ENCODE measurements around the gene RPS15. TPM values are rescaled to one million over a fixed set of nuclear protein-coding genes. Genes with fewer than 3 reads are reported as not detected.
A peak's percentile ranks its signal among the peaks of the same experiment; 100 is the strongest.

The RPS15 gene
- total RNA-seq, 1 donor from 2014 or later: 603 TPM

- H3K27ac Mint-ChIP-seq (ENCODE audit: unreplicated experiment): no peak overlapping the region
- peaks cover 6% of the 10 kb centered on the region for H3K36me3 Mint-ChIP-seq (ENCODE audit: unreplicated experiment)
- H3K9me3 Mint-ChIP-seq (ENCODE audit: unreplicated experiment): peaks cover 23% of the 10 kb centered on the region
- H3K4me3 Mint-ChIP-seq (ENCODE audit: unreplicated experiment): peak overlapping the region; percentile 67
- DNase-seq: peak; percentile 51
- TF ChIP-seq, protein P1, sequence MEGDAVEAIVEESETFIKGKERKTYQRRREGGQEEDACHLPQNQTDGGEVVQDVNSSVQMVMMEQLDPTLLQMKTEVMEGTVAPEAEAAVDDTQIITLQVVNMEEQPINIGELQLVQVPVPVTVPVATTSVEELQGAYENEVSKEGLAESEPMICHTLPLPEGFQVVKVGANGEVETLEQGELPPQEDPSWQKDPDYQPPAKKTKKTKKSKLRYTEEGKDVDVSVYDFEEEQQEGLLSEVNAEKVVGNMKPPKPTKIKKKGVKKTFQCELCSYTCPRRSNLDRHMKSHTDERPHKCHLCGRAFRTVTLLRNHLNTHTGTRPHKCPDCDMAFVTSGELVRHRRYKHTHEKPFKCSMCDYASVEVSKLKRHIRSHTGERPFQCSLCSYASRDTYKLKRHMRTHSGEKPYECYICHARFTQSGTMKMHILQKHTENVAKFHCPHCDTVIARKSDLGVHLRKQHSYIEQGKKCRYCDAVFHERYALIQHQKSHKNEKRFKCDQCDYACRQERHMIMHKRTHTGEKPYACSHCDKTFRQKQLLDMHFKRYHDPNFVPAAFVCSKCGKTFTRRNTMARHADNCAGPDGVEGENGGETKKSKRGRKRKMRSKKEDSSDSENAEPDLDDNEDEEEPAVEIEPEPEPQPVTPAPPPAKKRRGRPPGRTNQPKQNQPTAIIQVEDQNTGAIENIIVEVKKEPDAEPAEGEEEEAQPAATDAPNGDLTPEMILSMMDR (IDR thresholded peaks at IDR 0.05; ENCODE audit: partially characterized antibody, unreplicated experiment): no peak
- H3K4me1 Mint-ChIP-seq (ENCODE audit: low read depth, unreplicated experiment): peaks cover 15% of the 10 kb centered on the region
- H3K27me3 Mint-ChIP-seq (ENCODE audit: unreplicated experiment): peaks cover 18% of the 10 kb centered on the region
These were observed 15.5 kb downstream of the RPS15 start for GRCh38 chr19:1453525-1454364.

- peaks cover 10% of the 10 kb centered on the region for H3K4me1 Mint-ChIP-seq (ENCODE audit: low read depth, unreplicated experiment)
- TF ChIP-seq, protein P1 (IDR thresholded peaks at IDR 0.05; ENCODE audit: partially characterized antibody, unreplicated experiment): no peak
- H3K36me3 Mint-ChIP-seq (ENCODE audit: unreplicated experiment): peaks cover 6% of the 10 kb centered on the region
- no peak overlapping the region for H3K27ac Mint-ChIP-seq (ENCODE audit: unreplicated experiment)
- peaks cover 23% of the 10 kb centered on the region for H3K27me3 Mint-ChIP-seq (ENCODE audit: unreplicated experiment)
- no peak overlapping the region for H3K4me3 Mint-ChIP-seq (ENCODE audit: unreplicated experiment)
- DNase-seq: no peak
- H3K9me3 Mint-ChIP-seq (ENCODE audit: unreplicated experiment): peaks cover 18% of the 10 kb centered on the region
These were observed 16.8 kb downstream of the RPS15 start for GRCh38 chr19:1455002-1455335.

DNA sequence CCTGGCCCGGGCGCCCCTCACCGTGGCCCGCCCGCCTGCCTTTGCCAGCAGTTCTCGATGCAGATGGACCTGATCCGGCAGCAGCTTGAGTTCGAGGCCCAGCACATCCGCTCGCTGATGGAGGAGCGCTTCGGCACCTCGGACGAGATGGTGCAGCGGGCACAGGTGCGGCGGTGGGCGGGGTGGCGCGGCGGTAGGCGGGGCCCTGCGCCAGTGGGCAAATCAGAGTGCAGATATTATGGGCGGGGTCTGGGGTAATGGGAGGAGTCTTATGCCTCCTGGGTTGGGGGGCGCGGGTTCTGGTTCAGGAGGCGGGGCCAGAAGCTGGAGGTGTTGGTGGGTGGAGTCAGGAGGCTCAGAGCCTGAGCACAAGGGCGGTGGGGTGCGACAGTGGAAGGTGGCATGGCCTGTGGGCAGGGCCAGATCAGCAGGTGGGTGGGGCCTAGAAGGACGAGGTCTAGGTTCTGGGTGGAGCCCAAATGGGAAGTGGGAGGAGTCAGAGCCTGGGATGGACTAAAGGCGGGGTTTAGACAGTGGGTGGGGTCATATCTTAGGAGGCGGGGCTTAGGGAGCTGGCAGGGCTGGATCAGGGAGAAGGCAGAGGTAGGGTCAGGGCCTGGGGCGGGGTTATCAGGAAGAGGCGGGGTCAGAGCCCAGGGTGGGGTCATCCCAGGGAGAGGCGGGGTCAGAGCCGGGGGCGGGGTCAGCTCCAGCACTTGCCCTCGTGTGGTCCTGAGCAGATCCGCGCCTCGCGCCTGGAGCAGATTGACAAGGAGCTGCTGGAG is 17.3 kb downstream of the RPS15 start:
- TF ChIP-seq, protein P1 (IDR thresholded peaks at IDR 0.05; ENCODE audit: partially characterized antibody, unreplicated experiment): no peak
- DNase-seq: peak; percentile 83
- Mint-ChIP-seq H3K36me3 (ENCODE audit: unreplicated experiment) (peaks cover 5% of the 10 kb centered on the region), H3K27me3 (ENCODE audit: unreplicated experiment) (peaks cover 20% of the 10 kb centered on the region), H3K27ac (ENCODE audit: unreplicated experiment) (peak overlapping the region; percentile 59), H3K4me1 (ENCODE audit: low read depth, unreplicated experiment) (peaks cover 10% of the 10 kb centered on the region), H3K9me3 (ENCODE audit: unreplicated experiment) (peaks cover 18% of the 10 kb centered on the region), H3K4me3 (ENCODE audit: unreplicated experiment) (peak overlapping the region; percentile 67)

DNA sequence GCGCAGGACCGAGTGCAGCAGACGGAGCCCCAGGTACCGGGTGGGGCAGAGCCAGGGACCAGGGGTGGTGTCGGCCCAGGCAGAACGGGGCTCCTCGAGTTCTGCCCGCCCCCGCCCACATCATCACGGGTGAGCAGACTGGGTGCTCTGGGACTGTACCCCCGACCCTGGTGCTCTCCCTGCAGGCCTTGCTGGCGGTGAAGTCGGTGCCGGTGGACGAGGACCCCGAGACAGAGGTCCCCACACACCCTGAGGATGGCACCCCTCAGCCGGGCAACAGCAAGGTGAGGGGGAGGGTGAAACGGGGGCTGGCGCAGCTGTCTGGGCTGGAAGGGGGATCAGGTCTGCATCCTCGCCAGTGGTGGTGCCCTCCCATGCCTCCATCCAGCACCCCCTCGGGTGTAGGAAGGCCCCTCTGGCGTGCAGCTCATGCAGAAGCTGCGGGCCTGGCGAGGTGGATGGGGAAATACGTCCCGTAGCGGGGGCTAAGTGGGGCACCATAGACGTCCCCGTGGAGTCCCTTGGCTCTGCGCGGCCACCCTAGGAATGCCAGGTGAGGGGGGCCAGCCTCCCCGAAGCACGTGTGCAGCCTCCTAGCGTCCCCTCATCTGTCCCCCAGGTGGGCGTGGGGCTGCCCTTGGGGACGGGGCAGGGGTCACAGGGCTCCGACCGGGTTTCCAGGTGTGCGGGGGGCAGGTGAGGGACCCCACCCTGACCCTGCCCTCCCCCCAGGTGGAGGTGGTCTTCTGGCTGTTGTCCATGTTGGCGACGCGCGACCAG is 18.1 kb downstream of the RPS15 start:
- Mint-ChIP-seq H3K27ac (ENCODE audit: unreplicated experiment) (no peak overlapping the region), H3K9me3 (ENCODE audit: unreplicated experiment) (peaks cover 12% of the 10 kb centered on the region), H3K4me1 (ENCODE audit: low read depth, unreplicated experiment) (peaks cover 5% of the 10 kb centered on the region), H3K4me3 (ENCODE audit: unreplicated experiment) (no peak overlapping the region), H3K27me3 (ENCODE audit: unreplicated experiment) (peaks cover 14% of the 10 kb centered on the region), H3K36me3 (ENCODE audit: unreplicated experiment) (no peaks in the 10 kb centered on the region)
- TF ChIP-seq, protein P1 (IDR thresholded peaks at IDR 0.05; ENCODE audit: partially characterized antibody, unreplicated experiment): no peak
- DNase-seq: no peak

All from glutamatergic neuron (in vitro differentiated cells).